Activated CD4-positive, alpha-beta T cell treated with anti-CD3 and anti-CD28 coated beads, Interleukin-2, amount 50 U/mL, for 16 hours (primary cell): ENCODE measurements around the gene EPHB4.
"Not testable (repeated sequence)": the region's sequence is repeated elsewhere in the genome, so short reads cannot be mapped to it uniquely, and the experiment has no call there.

ENCODE experiments used
- DNase-seq: peaks from one replicate; pipeline ENCODE4 v3.0.0-alpha.2; 2020

Gene EPHB4

DNA sequence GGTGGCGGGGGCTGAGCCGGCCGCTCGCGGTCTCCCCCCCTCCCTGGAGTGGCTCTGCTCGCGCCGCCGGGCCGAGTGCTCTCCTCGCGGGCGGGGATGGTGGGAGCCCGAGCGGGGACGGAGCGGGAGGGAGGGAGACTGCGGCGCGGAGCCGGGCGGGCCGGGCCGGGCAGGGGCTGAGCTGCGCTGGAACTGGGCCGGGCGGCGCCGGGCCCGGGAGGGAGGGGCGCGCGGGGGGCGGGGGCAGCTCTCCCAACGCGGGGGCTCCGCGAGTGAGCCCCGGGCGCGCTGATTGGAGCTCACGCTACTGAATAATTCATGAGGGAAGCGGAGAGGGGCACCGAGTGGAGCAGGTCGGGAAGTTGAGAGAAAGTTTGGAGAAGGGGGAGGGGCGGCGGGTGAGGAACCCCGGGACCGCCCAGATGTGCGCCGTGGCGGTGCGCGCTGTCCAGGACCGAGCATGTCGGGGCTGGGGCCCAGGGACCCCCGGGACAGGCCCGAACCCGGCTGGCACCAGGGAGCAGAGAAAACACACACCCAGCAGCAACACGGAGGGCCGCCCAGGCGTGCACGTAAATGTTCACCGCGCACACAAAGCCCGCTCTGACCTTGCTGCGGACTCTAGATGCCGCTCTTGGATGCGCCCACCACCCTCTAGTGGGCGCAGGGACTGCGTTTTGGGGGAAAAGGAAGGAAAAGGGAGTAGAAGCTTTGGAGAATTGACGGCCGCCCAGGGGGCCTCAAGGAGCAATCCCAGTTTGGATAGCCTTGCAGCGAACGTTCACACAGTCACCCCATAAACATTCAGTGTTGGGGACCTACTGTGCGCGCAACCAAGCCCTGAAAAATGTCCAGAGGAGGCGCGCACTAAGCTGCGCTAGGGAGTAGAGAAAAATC lies at the start of gene EPHB4:
TSS of gene EPHB4 (minus strand) at position 194 of the 897 bp plus-strand sequence. CDS start 493 bp downstream, outside the sequence.
- no peak for DNase-seq

DNA sequence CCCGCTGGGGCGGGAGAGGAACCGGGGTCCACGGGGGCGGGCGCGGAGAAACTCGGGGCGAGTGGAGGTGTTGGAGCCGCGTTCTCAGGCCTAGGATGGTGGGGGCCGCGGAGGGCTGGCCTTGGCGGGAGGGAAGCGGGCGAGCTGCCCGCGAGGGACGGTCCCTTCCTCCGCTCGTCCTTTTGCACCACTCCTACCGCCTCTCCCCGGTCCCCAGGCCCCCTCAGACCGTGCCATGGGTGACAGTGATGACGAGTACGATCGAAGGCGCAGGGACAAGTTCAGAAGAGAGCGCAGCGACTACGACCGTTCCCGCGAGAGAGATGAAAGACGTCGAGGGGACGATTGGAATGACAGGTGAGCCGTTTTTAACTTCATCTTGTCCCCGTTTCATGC lies 48.0 kb upstream of the EPHB4 start:
- DNase-seq: peak; percentile 35

- peak; percentile 99 for DNase-seq
These were observed 47.4 kb upstream of the EPHB4 start, which contains the start of gene SRRT for GRCh38 chr7:100874577-100875355. Gene SRRT, plus strand, starts transcription at chr7:100875103. Its CDS starts 488 bp downstream, at chr7:100875591.

DNA sequence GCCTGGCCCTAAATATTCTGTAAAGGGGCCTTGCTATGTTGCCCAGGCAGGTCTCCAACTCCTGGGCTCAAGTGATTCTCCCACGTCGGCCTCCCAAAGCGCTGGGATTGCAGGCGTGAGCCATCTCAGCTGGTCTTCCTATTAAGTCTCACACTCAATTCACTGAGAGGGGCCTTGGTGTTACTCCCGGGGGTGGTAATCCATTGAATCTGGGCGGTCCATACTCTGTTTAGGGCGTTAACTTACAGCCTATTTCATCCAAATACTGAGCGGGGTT lies 46.9 kb upstream of the EPHB4 start:
- DNase-seq: no peak

DNA sequence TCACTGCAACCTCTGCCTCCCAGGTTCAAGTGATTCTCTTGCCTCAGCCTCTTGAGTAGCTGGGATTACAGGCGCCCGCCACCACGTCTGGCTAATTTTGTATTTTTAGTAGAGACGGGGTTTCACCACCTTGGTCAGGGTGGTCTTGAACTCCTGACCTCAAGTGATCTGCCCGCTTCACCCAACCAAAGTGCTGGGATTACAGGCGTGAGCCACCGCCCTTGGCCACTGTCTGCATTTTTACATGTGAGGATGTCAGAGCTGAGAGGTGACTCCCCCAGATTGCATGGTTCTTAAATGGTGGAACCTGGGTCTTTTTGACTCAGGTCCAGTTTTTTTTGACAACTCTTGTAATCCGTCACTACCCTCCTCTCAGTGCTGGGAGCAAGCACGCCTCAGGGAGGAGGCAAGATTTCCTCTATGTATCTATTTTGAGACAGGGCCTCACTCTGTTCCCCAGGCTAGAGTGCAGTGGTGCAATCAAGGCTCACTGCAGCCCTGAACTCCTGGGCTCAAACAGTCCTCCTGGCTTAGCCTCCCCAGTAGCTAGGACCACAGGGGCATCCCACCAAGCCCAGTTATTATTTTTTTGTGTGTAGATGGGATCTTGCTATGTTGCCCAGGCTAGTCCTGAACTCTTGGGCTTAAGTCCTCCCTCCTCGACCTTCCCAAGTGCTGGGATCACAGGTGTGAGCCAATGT lies 46.4 kb upstream of the EPHB4 start:
- DNase-seq: no peak

- no peak for DNase-seq
These were observed 40.6 kb upstream of the EPHB4 start for GRCh38 chr7:100867776-100868485.

GRCh38 chr7:100867040-100867775 lies 39.9 kb upstream of the EPHB4 start, which contains the start of gene TRIP6:
Gene TRIP6, plus strand, starts transcription at chr7:100867387. Its CDS starts 111 bp downstream, at chr7:100867498.
- peak; percentile 72 for DNase-seq

DNA sequence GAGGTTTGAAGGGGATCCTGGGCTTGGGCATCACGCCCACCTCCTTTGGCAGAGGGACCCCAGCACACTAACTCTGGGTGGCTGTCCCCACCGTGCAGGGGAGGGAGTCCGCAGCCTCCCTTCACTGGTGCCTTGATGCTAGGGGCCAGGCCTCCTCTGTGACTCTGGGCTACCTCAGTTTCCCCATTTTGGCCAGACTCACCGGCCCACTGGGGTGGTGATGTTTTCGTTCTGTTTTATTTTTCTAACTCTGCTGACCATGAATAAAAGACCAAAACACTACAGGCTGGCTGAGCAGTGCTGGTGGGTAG lies 39.4 kb upstream of the EPHB4 start:
- DNase-seq: no peak

GRCh38 chr7:100865938-100866728 lies 38.8 kb upstream of the EPHB4 start:
- DNase-seq: peak; percentile 40

DNA sequence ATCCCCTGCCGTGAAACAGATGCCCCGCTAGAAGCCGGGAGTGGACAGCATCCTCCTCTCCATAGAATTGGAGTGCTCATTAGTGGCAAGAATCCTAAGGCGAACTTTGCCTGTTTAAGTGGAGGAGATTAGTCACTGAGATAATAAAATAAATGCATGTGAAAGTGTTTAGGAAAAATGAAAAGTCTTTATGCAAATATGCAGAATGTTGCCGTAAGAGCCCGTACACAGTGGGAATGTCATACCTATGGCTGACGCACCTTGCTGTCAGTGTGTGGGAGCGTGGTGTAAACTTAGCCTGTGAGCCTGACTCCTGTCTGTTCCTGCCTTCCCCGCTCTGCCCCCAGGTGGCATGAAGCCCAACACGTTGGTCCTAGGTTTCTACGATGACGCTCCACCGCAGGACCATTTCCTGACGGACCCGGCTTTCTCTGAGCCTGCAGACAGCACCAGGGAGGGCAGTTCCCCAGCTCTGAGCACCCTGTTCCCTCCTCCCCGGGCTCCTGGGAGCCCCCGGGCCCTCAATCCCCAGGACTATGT lies 38.1 kb upstream of the EPHB4 start:
- DNase-seq: no peak

- no peak for DNase-seq
These were observed 37.0 kb upstream of the EPHB4 start for GRCh38 chr7:100864263-100864845.

GRCh38 chr7:100863406-100863950 lies 36.2 kb upstream of the EPHB4 start:
- DNase-seq: no peak

- no peak for DNase-seq
These were observed 34.3 kb upstream of the EPHB4 start for GRCh38 chr7:100861616-100861985.

DNA sequence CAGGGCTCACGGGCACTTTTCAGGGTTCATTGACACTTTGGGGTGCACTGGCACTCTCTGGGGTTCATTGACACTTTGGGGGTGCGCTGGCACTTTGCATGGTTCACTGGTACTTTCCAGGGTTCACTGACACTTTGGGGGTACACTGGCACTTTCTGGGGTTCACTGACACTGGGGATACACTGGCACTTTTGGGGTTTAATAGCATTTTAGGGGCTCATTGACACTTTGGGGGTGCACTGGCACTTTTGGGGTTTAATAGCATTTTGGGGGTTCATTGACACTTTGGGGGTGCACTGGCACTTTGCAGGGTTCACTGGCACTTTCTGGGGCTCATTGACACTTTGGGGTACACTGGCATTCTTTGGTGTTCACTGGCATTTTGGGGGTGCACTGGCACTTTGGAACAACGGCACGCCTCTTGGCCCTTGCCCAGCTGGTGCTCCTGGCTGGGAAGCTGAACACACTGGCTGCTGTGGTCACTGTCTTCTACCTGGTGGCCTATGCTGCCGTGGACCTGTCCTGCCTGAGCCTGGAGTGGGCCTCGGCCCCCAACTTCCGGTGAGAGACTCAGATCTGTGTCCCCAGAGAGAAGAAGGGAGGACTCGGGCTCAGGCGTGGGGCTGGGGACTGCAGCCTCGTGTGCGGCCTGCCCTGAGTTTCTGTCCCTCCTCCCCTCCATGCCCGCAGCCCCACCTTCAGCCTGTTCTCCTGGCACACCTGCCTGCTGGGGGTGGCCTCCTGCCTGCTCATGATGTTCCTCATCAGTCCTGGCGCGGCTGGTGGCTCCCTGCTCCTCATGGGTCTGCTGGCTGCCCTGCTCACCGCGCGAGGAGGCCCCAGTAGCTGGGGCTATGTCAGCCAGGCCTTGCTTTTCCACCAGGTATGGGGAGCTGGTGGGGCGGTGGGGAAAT lies 33.6 kb upstream of the EPHB4 start:
- no peak for DNase-seq

DNA sequence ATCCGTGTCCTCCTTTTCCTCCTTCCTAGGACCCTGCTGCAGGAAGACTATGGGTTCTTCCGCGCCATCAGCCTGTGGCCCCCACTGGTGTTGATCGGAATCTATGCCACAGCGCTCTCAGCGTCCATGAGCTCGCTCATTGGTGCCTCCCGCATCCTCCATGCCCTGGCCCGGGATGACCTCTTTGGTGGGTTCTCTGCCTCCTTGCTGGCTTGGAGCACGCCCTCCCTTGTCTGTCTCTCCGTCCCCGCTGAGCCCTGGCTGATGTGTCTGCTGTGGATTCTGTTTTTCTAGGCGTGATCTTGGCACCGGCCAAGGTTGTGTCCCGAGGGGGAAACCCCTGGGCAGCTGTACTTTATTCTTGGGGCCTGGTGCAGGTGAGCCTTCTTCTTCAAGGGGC lies 32.5 kb upstream of the EPHB4 start:
- no peak for DNase-seq

GRCh38 chr7:100856871-100857282 lies 29.6 kb upstream of the EPHB4 start:
- no peak for DNase-seq

DNA sequence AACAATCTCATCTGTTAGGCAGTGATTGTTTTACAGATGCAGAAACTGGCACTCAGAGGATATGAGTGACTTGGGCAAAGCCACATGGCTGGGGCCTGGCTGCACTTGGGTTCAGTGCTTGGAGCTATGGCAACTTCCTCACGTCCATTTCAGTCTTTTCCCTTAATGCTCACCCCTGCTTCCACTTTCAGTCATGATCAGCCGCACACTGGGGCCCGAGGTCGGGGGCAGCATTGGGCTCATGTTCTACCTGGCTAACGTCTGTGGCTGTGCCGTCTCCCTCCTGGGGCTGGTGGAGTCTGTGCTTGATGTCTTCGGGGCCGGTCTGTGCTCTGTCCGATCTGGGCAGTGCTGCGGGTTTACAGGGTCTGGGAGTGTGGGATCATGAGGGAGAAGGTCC lies 28.2 kb upstream of the EPHB4 start:
- DNase-seq: no peak

GRCh38 chr7:100854899-100855298 lies 27.6 kb upstream of the EPHB4 start:
- DNase-seq: not testable (repeated sequence)
